Activated CD4-positive, alpha-beta T cell treated with anti-CD3 and anti-CD28 coated beads, Interleukin-2, amount 50 U/mL, for 16 hours (primary cell): Measurements from ENCODE around the gene GRPR.

ENCODE experiments used
- DNase-seq: peaks from one replicate; pipeline ENCODE4 v3.0.0-alpha.2; 2020

GRPR gene

GRCh38 chrX:16186380-16187007 is 63.1 kb downstream of the GRPR start:
- no peak for DNase-seq

GRCh38 chrX:16187024-16187760 is 63.8 kb downstream of the GRPR start:
- no peak for DNase-seq

GRCh38 chrX:16188687-16189086 is 65.3 kb downstream of the GRPR start:
- DNase-seq, result no peak

GRCh38 chrX:16191605-16192004 is 68.2 kb downstream of the GRPR start:
- no peak for DNase-seq

- DNase-seq, result no peak
Observed at GRCh38 chrX:16196829-16197228, 73.5 kb downstream of the GRPR start.

- no peak for DNase-seq
Observed at GRCh38 chrX:16199343-16199742, 76.0 kb downstream of the GRPR start.

- no peak for DNase-seq
Observed at GRCh38 chrX:16202943-16203342, 79.6 kb downstream of the GRPR start.
